Pulmonary artery endothelial cell (primary cell): ENCODE data around the gene BAZ1B. TPM values are rescaled to one million over a fixed set of nuclear protein-coding genes. Genes with fewer than 3 reads are reported as not detected.
"Not testable (repeated sequence)": the region's sequence is repeated elsewhere in the genome, so short reads cannot be mapped to it uniquely, and the experiment has no call there.

Experiments used
- DNase-seq: peaks from one replicate; pipeline ENCODE4 v3.0.0-alpha.2; 2011; ENCODE audit warnings: low read depth, low spot score
- total RNA-seq: library from RNA; depleted of rRNA; stranded (reverse); fragments of >200 nt; gene quantifications from 2 replicates; pipeline ENCODE4 v1.2.3, GENCODE V29; 2014

The BAZ1B gene
- total RNA-seq, 1 donor from 2014 or later, result 53.7 TPM

- no peak for DNase-seq
Observed at GRCh38 chr7:73544678-73545077, 22.6 kb upstream of the BAZ1B start.

GRCh38 chr7:73541722-73542121, 19.6 kb upstream of the BAZ1B start:
- no peak for DNase-seq

- DNase-seq, result no peak
Observed at GRCh38 chr7:73539709-73540108, 17.6 kb upstream of the BAZ1B start.

GRCh38 chr7:73538510-73538909, 16.4 kb upstream of the BAZ1B start:
- DNase-seq, result not testable (repeated sequence)

- no peak for DNase-seq
Observed at GRCh38 chr7:73537051-73537450, 15.0 kb upstream of the BAZ1B start.

GRCh38 chr7:73536479-73536878, 14.4 kb upstream of the BAZ1B start:
- DNase-seq, result no peak

- not testable (repeated sequence) for DNase-seq
Observed at GRCh38 chr7:73535918-73536317, 13.8 kb upstream of the BAZ1B start.

GRCh38 chr7:73533742-73534141, 11.6 kb upstream of the BAZ1B start:
- DNase-seq, result no peak

GRCh38 chr7:73532224-73532623, 10.1 kb upstream of the BAZ1B start:
- no peak for DNase-seq

GRCh38 chr7:73530800-73531199, 8.7 kb upstream of the BAZ1B start:
- DNase-seq, result no peak

- no peak for DNase-seq
Observed at GRCh38 chr7:73526896-73527821, 5.1 kb upstream of the BAZ1B start.

- not testable (repeated sequence) for DNase-seq
Observed at GRCh38 chr7:73526158-73526494, 4.0 kb upstream of the BAZ1B start.

- DNase-seq, result no peak
Observed at GRCh38 chr7:73521636-73522104, 423 bp downstream of the BAZ1B start.

GRCh38 chr7:73520673-73521635, 1.1 kb downstream of the BAZ1B start:
- DNase-seq, result no peak

GRCh38 chr7:73519867-73520672, 2.0 kb downstream of the BAZ1B start:
- no peak for DNase-seq

- no peak for DNase-seq
Observed at GRCh38 chr7:73518470-73518869, 3.6 kb downstream of the BAZ1B start.

- DNase-seq, result no peak
Observed at GRCh38 chr7:73517241-73517995, 4.7 kb downstream of the BAZ1B start.

GRCh38 chr7:73515178-73515577, 6.9 kb downstream of the BAZ1B start:
- DNase-seq, result no peak

GRCh38 chr7:73512018-73512780, 9.9 kb downstream of the BAZ1B start:
- no peak for DNase-seq

- DNase-seq, result no peak
Observed at GRCh38 chr7:73509463-73509862, 12.6 kb downstream of the BAZ1B start.
